ENCODE measurements around the gene NUBP1. TPM values are rescaled to one million over a fixed set of nuclear protein-coding genes. Genes with fewer than 3 reads are reported as not detected.
A peak's percentile ranks its signal among the peaks of the same experiment; 100 is the strongest.

NUBP1 gene
- polyA plus RNA-seq, 2 of the 4 experiments (the other 2 are of a cell fraction): 34.1 to 49.9 TPM

GRCh38 chr16:10708969-10709368 lies 34.7 kb upstream of the NUBP1 start:
- H3K27ac ChIP-seq: no peak overlapping the region
- POLR2A ChIA-PET: no interaction called here
- DNase-seq (ENCODE audit: low read depth in 1 of 2, low spot score in 1 of 2) (no peak), ATAC-seq (peak in 1 of 2 experiments; percentile 38; a peak in 3 of 6 replicates), FAIRE-seq (no peak)
- CTCF ChIA-PET: no interaction called here
- whole genome bisulfite sequencing (ENCODE audit: missing lambda C conversion rate): 23% methylated on average over 4 of the region's 4 CpGs
- no peak for TF ChIP-seq ELK1 (IDR thresholded peaks at IDR 0.05; ENCODE audit: low read depth, low read length)
- no peak for TF ChIP-seq EP300 (IDR thresholded peaks at IDR 0.05)
- TF ChIP-seq ZFP36 (IDR thresholded peaks at IDR 0.05; ENCODE audit: borderline replicate concordance, partially characterized antibody): no peak
- no peak for TF ChIP-seq ZSCAN20 (CRISPR knock-in tag; IDR thresholded peaks at IDR 0.05)
- TF ChIP-seq ATOH8 (CRISPR knock-in tag; IDR thresholded peaks at IDR 0.05; ENCODE audit: low read depth): no peak
- no peak for TF ChIP-seq PHF8 (IDR thresholded peaks at IDR 0.05; ENCODE audit: borderline replicate concordance, low read depth)
- no peak for TF ChIP-seq E2F6 (IDR thresholded peaks at IDR 0.05; ENCODE audit: borderline replicate concordance, low read depth)
- TF ChIP-seq FOSL2 (IDR thresholded peaks at IDR 0.05): no peak
- no peak for TF ChIP-seq FOSL2 (CRISPR knock-in tag; IDR thresholded peaks at IDR 0.05)
- TF ChIP-seq JUNB (IDR thresholded peaks at IDR 0.05): no peak
- TF ChIP-seq, protein P1, sequence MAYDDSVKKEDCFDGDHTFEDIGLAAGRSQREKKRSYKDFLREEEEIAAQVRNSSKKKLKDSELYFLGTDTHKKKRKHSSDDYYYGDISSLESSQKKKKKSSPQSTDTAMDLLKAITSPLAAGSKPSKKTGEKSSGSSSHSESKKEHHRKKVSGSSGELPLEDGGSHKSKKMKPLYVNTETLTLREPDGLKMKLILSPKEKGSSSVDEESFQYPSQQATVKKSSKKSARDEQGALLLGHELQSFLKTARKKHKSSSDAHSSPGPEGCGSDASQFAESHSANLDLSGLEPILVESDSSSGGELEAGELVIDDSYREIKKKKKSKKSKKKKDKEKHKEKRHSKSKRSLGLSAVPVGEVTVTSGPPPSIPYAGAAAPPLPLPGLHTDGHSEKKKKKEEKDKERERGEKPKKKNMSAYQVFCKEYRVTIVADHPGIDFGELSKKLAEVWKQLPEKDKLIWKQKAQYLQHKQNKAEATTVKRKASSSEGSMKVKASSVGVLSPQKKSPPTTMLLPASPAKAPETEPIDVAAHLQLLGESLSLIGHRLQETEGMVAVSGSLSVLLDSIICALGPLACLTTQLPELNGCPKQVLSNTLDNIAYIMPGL (CRISPR knock-in tag; IDR thresholded peaks at IDR 0.05; ENCODE audit: borderline replicate concordance): no peak
- H3K4me2 ChIP-seq: 0 out of 3 replicates have a peak overlapping the region, but pooled peaks have one; percentile 19
- H3K9me3 ChIP-seq: no peaks in the 10 kb centered on the region
- no peak overlapping the region for H3K4me3 ChIP-seq
- H3K4me1 ChIP-seq: no peaks in the 10 kb centered on the region

DNA sequence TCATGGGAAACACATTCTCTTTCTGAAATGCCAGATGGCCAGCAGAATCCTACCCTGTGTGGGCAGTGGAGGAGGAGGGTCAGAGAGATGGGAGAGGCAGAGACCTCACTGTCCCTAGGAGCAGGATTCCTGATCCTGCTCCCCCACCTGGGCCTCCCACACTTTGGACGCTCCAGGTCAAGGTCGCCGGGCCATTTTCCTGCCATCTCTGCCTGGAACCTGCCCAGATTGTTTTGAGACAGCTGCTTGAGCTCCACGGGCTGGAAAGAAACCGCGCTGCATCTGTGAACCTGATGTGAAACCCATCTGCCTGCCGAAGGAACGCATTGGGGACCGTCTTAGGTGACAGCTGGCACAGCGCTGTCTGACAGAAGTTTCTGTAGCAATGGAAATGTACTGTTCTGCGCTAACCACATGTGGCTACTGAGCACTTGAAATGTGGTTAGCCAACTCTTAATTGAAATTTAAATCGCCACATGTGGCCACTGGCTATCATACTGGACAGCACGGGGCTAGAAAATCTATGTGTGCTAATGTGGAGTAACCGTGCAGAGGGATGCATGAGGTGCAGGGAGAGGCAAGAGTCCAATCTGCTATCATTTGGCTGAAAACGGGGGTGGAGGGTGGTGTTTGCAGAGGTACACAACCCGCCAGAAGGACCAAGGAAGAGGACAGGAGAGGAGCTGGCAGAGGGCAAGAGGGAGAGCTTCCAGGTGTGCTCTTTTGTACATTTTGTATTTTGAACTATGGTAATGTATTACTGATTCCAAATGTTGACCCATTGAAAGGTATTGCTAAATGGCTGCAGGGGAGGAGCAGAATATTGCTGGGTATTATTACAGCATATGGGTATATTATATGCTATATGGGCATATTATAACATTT lies 15.4 kb upstream of the NUBP1 start:
- ChIA-PET POLR2A (no interaction called here), CTCF (interaction anchor here (0.7 to 2.4 kb wide), 7 partner anchors 9 to 471 kb away, joined by 3 to 11 read pairs (median 4); no protein-coding TSS in a partner anchor)
- DNase-seq (ENCODE audit: low read depth in 1 of 2, low spot score in 1 of 2) (no peak), FAIRE-seq (no peak), ATAC-seq (no peak)
- Histone ChIP-seq H3K4me1 (peaks cover 12% of the 10 kb centered on the region; the same call in 2 of the 3 replicates), H3K9me3 (no peaks in the 10 kb centered on the region; the same call in 2 of the 3 replicates), H3K4me3 (no peak overlapping the region), H3K4me2 (no peak overlapping the region), H3K27ac (no peak overlapping the region)
- TF ChIP-seq RNF2 (IDR thresholded peaks at IDR 0.05; ENCODE audit: borderline replicate concordance, low read depth) (no peak), EP300 (IDR thresholded peaks at IDR 0.05) (no peak), HOXB5 (CRISPR knock-in tag; IDR thresholded peaks at IDR 0.05) (no peak), TP53 (CRISPR knock-in tag; IDR thresholded peaks at IDR 0.05) (no peak), RFX5 (IDR thresholded peaks at IDR 0.05) (no peak), HOXB13 (CRISPR knock-in tag; IDR thresholded peaks at IDR 0.05; ENCODE audit: low read depth) (no peak)
- TF ChIP-seq, protein P2, sequence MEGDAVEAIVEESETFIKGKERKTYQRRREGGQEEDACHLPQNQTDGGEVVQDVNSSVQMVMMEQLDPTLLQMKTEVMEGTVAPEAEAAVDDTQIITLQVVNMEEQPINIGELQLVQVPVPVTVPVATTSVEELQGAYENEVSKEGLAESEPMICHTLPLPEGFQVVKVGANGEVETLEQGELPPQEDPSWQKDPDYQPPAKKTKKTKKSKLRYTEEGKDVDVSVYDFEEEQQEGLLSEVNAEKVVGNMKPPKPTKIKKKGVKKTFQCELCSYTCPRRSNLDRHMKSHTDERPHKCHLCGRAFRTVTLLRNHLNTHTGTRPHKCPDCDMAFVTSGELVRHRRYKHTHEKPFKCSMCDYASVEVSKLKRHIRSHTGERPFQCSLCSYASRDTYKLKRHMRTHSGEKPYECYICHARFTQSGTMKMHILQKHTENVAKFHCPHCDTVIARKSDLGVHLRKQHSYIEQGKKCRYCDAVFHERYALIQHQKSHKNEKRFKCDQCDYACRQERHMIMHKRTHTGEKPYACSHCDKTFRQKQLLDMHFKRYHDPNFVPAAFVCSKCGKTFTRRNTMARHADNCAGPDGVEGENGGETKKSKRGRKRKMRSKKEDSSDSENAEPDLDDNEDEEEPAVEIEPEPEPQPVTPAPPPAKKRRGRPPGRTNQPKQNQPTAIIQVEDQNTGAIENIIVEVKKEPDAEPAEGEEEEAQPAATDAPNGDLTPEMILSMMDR (IDR thresholded peaks at IDR 0.05): no peak
- WGBS (ENCODE audit: missing lambda C conversion rate): 86% methylated on average over 16 of the region's 16 CpGs

All from A549 (cell line).